A375 (cell line): Measurements from ENCODE around the gene DBH. TPM values are rescaled to one million over a fixed set of nuclear protein-coding genes. Genes with fewer than 3 reads are reported as not detected.

Source experiments
- total RNA-seq: library from RNA; depleted of rRNA; stranded (reverse); fragments of >200 nt; shearing (Covaris generic); gene quantifications from 2 replicates; pipeline ENCODE4 v1.2.3, GENCODE V29; 2014; rRNA removed

The DBH gene
- total RNA-seq, result not detected in 2 replicates

GRCh38 chr9:133635533-133636531, at the start of gene DBH:
Gene DBH (plus strand): TSS chr9:133636363. CDS start chr9:133636372, 9 bp downstream.

DNA sequence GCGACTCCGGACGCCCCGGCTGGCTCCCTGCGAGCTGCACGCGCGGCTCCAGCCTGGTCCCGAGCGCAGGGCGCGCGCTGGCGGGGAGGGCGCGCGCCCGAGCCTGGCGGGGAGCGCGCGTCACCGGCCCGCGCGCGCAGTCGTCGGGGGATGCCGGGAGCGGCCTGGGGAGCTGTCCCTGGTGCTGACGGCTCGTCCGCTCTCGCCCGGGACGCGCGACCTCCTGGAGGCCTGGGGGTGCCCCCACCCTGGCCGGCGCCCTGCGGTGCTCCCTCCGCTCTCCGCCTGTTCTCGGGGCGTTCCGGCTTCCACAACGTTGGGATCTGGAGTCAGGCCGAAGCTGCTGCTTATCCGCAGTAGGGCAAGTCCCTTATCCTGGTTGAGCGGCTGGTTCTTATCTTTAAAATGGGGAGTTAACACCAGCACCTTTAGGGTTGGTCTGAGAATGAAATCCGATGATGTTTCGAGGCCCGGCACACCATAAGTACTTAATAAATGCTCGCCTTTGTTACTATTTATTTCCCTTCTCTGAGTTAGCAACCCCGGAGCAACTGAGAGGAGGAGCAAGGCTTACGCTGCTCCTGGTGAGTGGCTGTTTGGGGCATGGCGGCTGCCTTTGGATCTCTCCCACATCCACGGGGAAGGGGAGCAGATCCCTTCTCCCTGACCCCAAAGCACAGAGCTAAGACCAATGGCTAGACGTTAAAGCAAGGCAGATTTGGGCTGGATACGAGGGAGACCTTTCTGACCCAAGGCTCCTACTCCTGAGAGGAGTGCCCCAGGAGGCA, 26.7 kb upstream of the DBH start, which contains the start of gene FAM163B:
Gene FAM163B, minus strand, starts transcription at position 79 of the 788 bp plus-strand sequence. CDS start 29,166 bp downstream, outside the sequence.

Other genes with a start within 250 kb of the DBH start
- 45.8 and 48.7 TPM in 2 replicates for gene REXO4, start 218.4 kb upstream of the DBH start, total RNA-seq
- 2.7 and 3.9 TPM in 2 replicates for gene ADAMTS13, start 214.0 kb upstream of the DBH start, total RNA-seq
- gene CACFD1, start 176.4 kb upstream of the DBH start, total RNA-seq, result 5.4 and 5.7 TPM in 2 replicates
- gene SLC2A6, start 157.3 kb upstream of the DBH start, total RNA-seq, result 3.3 and 4.2 TPM in 2 replicates
- gene MYMK, start 111.4 kb upstream of the DBH start, total RNA-seq, result not detected in 2 replicates
- not detected in 2 replicates for gene ADAMTSL2, start 101.7 kb upstream of the DBH start, total RNA-seq
- not detected in 2 replicates for gene FAM163B, start 27.0 kb upstream of the DBH start, total RNA-seq
- 0.08 and 0.26 TPM in 2 replicates for gene SARDH, start 102.0 kb downstream of the DBH start, total RNA-seq